ENCODE results near the gene GREB1L.

The GREB1L gene

GRCh38 chr18:21450503-21450902, 208.5 kb downstream of the GREB1L start:
- DNase-seq (ENCODE audit: low spot score) = no peak

DNA sequence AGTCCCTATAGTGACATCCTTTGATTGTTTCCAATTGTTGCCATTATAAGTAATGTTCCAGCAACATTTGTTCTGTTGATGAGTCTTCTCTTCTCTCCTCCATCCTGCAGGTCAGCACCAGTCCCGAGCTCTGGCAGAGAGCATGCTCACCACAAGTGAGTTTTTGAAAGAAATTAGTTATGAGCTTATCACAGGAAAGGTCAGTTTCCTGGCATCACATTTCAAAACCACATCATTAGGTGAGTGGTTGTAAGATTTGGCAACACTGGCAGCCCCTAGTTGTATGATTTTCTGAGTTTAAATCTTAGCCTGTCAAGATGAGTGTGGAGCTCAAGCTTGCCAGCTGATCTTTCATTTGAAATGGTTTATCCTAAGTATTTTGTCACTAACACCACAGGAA, 208.9 kb downstream of the GREB1L start:
- DNase-seq (ENCODE audit: low spot score) = no peak

DNA sequence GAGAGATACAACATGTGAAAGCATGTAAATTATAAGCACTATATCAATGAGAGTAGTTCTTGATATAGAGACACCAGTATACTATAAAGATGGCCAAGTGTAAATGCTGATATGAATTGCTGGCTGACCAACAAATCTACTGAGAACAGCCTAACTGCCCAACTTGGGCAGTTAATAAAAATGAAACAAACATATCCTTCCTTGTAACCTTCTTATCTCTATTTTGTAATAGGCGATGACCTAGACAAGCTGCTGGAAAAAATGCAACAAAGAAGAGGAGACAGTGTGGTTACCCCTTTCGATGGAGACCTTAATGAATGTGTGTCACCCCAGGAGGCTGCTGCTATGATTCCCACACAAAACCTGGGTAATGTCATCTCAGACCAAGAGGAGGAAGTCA, 209.8 kb downstream of the GREB1L start:
- DNase-seq (ENCODE audit: low spot score) = no peak

DNA sequence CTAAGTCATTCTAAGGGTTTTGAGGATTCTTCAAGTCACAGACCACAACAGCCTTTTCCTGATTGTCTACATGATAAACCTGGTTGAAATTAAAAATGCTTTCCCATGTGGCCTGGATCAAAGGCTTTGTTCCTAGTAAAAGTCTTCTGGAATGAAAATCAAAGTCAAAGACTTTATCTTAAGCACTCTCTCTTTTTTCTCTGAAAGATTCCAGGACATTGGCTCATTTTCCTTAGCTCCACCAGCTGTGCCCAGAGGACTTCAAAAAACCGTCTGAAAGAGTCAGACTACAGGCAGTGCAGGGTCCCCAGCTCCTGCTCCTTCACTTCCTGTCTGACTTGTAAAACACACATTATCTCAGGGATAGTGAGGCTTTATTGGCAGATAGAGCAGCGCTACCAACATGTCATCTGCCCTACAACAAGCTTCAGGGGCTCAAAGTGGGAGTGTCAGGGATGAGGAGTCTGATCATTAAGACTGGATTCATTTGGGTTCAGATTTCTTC, 210.3 kb downstream of the GREB1L start:
- DNase-seq (ENCODE audit: low spot score) = no peak

GRCh38 chr18:21452796-21453510, 210.9 kb downstream of the GREB1L start:
- no peak for DNase-seq (ENCODE audit: low spot score)

GRCh38 chr18:21453511-21453901, 211.5 kb downstream of the GREB1L start:
- no peak for DNase-seq (ENCODE audit: low spot score)

- DNase-seq (ENCODE audit: low spot score) = no peak
Observed at GRCh38 chr18:21454725-21455124, 212.7 kb downstream of the GREB1L start.

DNA sequence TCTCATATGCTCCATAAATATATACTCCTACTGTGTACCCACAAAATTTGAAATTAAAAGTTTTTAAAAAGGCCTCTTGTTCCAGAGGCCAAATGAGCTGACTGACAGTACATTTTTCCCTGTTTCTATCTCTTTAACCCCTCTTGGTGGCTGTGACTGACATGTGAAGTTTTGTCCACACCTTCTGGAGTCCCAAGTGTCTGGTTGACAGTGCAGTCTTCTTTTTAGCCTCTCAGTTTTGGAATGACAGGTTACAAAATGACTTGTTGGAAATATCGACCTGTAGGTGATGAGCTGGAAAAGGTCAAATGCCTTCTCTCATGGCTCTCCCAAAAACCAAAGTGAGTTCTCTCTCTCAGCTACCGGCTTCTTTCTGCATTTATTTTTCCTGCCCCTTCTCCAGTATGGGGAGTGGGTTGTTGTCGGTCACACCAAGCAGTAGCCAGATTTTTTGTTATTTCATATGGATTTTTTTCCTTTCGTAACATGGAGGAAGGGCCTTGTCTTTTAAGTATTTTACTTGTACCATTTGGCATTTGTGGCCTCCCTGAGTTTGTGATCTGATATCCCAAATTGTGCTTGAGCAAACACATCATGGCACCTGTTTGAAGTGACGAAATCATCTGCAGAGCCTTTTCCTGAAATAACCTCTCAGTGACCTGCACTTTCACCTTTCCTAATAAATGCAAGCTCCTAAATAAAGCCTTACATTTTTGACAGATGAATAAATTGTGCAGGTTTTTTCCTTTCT, 214.6 kb downstream of the GREB1L start:
- no peak for DNase-seq (ENCODE audit: low spot score)

DNA sequence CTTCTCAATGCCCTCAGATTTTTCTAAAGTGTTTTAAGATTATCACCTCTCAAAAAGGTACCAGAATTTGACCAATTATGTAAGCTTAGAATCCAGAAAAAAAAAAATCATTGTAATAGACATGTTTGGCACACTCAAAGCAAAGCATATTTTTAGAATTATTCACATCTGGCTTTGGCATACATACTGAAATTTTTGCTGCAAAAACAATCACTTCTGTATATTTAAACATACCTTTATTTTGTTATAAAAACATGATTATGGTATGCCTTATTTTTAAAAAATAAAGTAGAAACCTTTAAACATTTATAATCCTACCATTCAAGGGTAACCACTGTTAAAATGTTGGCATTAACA, 215.1 kb downstream of the GREB1L start:
- DNase-seq (ENCODE audit: low spot score) = no peak

DNA sequence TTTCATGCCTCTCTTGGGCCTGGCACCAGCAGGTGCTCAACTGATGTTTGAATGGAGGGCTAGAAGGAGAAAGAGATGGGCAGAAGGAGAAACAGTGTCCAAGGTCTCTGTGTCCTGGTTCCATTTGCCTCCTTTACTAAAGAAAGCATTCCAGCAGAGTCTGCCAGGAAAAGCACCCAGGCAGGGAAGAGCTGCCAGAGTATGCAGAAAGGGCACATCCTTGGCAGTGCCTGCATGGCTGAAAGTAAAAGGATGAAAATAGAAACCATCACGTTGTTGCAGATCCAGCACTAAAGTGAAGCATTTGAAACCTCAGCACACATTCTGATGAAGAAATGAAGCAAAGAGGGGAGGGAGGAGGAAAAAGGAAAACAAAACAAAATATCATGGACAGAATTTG, 216.3 kb downstream of the GREB1L start:
- DNase-seq (ENCODE audit: low spot score) = no peak

DNA sequence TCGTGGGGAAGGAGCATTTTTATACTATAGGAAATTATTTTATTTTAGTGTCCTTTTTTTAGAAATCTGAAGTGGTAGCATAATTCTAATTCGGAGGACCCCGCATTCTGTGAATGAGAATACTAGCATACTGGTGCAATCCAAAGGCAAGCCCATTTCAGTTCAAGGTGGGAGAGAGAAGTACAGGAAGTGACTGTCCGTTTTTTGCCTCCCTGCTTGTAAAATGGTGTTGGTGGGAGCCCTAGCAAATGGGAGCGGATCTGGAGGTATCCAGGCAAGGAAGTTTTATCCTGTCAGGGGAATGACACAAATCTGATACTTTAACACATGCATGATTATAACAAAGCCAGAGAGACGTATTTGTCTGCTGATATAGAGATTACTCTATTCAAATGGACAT, 216.8 kb downstream of the GREB1L start:
- DNase-seq (ENCODE audit: low spot score) = no peak

- DNase-seq (ENCODE audit: low spot score) = no peak
Observed at GRCh38 chr18:21459706-21460286, 217.8 kb downstream of the GREB1L start.

DNA sequence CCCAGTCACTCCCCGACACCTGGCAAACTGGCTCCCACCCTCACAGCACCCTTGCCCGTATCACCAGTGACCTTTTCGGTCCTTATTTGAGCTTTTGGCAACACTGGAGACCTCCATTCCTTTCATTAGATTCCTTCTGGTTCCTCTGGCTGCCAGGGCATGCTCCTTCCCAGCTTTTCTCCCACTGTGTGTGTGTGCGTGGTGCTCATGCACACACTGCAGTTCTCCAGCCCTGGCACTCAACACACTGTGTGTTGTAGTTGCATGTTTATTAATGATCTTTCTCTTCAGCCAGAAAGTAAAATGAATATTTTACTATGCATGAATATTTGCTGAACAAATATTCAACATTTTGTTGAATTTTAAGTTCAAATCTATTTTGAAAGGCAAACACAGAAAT, 219.4 kb downstream of the GREB1L start:
- no peak for DNase-seq (ENCODE audit: low spot score)

DNA sequence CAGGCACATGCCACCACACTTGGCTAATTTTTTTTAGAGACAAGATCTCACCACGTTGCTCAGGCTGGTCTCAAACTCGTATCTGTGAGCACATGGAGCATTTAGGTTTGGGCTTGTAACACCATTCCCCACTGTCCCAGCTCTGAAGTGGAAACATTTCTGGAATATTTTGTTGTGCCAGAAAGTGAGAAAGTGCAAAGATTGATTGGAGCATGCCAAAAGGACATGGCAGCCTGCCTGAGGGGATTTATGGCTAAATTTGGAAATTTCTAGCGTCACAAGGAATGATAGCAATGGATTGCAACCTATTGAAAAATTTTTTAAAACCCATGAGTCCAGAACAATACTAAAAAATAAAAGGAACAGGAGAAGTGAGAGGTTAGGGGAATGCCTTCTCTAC, 221.7 kb downstream of the GREB1L start:
- no peak for DNase-seq (ENCODE audit: low spot score)

- no peak for DNase-seq (ENCODE audit: low spot score)
Observed at GRCh38 chr18:21468514-21469164, 226.6 kb downstream of the GREB1L start.

- no peak for DNase-seq (ENCODE audit: low spot score)
Observed at GRCh38 chr18:21472741-21473140, 230.7 kb downstream of the GREB1L start.

DNA sequence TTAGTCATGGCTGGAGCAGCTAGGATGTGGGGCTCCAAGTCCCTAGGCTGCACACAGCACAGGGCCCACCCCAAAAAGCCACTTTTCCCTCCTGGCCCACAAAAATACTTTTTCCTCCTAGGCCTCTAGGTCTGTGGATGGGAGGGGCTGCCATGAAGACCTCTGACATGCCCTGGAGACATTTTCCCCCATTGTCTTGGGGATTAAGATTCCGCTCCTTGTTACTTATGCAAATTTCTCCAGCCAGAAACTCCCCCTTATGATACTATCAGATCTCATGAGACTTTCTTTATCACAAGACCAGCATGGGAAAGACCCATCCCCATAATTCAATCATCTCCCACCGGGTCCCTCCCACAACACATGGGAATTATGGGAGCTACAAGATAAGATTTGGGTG, 232.6 kb downstream of the GREB1L start:
- DNase-seq (ENCODE audit: low spot score) = no peak

- DNase-seq (ENCODE audit: low spot score) = no peak
Observed at GRCh38 chr18:21479721-21480120, 237.7 kb downstream of the GREB1L start.

GRCh38 chr18:21481739-21482138, 239.7 kb downstream of the GREB1L start:
- no peak for DNase-seq (ENCODE audit: low spot score)

DNA sequence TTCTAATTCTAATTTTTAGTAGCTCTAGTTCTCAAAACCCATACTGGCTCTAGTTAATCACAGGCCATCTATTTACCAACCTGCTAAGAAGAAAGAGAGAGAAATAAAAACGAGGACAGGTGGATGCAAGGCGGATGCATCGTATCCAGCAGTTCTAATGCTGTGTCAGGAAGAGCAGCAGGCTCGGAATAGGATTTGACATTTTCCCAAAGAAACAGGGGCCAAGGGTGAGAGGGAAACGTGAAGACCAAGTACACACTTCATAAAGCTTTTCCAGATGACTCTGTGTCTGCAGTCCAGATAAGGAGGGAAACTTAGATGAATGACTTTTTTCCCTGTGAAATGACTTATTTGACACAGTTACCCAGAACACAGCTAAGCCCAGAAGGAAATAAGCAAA, 241.0 kb downstream of the GREB1L start:
- DNase-seq (ENCODE audit: low spot score) = no peak

DNA sequence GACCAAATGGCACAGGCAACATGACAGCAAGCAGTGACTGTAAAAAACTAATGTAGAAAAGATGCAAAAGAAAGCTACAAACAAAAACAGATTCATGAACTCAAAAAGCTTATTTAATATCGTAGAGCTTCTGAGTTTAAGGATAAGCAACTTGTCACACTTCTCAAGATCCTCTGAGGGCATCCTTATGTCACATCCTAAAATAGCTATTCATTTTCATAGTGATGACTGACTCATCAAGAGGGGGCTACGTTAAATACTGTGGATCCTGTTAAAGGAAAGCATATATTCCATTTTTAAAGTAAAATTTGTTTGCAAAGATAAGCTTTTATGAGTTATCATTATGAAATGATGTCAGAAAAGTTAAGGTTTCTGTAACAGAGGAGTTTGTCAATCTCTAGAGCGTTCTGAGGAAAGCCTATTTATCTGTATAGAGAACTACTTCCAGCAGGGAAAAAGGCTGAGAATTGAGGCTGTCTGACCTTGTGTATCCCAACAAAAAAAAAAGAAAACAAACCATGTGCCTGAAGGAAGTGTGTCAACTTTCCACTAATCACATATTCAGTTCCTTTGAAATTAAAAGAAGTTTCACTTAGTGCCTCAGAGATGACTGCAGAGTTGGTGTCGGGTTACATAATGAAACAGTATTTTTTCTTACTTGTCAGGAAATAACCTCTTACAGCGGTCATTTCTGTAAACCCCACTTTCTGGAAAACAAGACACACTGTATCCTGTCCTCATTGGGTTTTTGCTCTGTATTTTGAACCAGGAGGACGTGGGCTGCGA, 243.0 kb downstream of the GREB1L start:
- DNase-seq (ENCODE audit: low spot score) = peak; percentile 27

DNA sequence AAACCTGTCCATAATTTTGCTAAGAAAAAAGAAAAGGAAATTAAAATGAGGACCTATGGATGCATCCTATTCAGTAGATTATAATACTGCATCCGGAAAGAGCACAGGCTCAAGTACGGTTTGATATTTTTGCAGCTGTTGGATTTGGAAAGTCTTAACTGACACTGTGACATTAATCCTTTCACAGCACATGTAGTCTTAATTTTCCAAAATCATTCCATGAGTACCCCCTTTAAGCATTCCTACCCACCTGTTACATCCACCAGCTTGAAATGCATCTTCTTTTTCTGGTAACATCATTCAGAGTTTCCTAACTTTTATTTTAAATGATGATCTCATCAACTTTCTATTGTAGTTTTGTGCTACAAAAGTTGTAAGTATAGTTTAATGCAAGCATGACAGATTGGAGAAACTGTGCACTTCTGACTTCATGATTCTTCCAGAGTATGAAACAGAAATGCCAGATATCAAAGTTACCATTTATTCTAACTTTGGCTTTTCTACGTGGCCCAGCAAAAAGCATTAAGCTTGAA, 244.9 kb downstream of the GREB1L start:
- DNase-seq (ENCODE audit: low spot score) = no peak
